GM12872 (cell line): ENCODE data around the gene CHCHD6.

Source experiments
- CTCF ChIP-seq: IDR thresholded peaks from 3 replicates; pipeline ENCODE4 v1.5.1; 2011; ENCODE audit warnings: low read depth, mild to moderate bottlenecking, low read length, moderate library complexity; ENCODE audit not compliant: insufficient read depth

Gene CHCHD6

GRCh38 chr3:126990024-126990700 lies 286.1 kb downstream of the CHCHD6 start:
- no peak for TF ChIP-seq CTCF

DNA sequence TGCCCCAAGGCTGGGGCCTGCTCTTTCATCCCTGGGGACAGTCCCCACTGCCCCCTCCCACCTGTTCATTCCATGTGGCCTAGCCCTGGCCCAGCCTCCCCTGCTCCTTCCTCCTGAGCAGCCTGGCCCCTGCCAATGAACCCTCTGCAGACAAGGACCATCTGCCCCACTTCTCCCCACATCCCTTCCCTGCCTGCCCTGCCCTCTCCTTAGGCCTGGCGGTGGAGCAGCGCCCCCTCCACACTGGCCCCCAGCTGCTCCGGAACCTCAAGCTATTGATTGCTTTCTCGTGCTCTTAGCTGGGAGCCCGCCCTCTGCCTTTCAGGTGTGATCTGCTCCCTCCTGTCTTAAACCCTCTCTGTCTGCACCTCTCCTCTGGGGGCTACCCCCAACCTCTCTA lies 286.9 kb downstream of the CHCHD6 start:
- no peak for TF ChIP-seq CTCF

- TF ChIP-seq CTCF, result no peak
Measured at GRCh38 chr3:126991366-126992200, 287.5 kb downstream of the CHCHD6 start.

- no peak for TF ChIP-seq CTCF
Measured at GRCh38 chr3:126992216-126992615, 288.2 kb downstream of the CHCHD6 start.

DNA sequence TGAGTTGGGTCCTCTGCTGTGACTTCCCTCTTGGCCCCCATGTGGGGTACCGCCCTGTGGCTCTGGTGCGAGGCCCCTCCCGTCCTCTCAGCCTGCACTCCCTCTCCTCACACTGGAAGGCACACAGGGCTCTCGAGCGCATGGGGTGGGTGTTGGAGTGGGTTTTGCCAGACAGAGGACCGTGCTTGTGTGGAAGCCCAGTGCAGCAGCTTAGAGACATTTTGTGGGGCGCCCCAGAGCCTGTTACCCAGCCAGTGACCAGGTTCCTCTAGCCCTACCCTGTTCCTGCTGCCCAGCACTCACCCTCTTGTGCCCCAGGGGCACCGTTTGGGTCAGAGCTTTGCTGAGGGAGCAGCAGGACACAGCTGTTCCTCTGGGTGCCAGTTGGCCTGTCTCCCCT lies 288.7 kb downstream of the CHCHD6 start:
- TF ChIP-seq CTCF, result no peak

DNA sequence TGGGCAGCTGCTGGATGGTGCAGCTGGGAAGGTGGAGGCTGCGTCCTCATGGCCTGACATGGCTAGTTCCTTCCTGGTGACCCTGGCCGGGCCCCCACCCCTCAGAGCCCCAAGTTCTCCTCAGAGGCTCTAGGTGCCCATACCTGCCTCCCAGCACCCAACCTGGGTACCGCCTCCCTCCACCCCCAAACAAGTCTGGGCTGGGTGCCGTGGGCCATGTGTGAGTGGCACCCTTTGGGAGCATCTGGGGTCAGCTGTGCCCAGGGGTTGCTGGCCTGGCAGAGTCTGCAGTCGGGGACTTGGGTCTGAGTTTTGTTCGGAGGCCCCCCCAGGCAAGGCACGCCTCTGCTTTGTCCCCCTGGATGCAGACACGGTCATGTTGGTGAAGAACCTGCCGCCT lies 289.4 kb downstream of the CHCHD6 start:
- no peak for TF ChIP-seq CTCF

DNA sequence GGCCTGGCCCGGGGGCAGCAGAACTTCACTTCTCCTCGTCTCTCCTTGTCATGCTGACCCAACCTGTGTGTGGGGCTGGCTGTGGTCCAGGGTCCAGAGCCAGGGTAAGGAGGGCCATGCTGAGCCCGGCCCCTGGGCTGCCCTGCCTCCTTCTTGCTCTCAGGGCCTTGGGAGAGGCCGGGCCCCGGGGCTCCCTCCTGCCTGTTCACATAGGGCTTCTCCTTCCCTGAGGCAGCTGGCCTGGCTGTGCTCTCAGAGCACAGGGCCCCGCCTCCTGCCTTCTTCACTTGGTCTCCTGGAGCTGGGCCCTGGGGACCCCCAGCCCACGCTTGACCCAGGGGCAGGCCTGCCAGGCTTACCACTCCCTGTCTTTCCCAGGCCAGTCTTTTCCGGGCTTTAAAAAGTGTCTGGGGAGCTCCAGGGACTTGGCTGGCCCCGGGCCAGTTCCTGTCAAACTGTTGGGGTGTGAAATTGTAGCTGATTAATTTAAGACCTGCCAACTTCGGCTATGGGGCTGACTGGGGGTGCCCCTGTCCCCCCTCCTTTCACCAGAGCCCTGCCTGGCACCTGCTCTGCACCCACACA lies 290.7 kb downstream of the CHCHD6 start:
- TF ChIP-seq CTCF, result no peak
